ENCODE measurements around the gene MLN. TPM values are rescaled to one million over a fixed set of nuclear protein-coding genes. Genes with fewer than 3 reads are reported as not detected.

MLN gene
- total and polyA plus RNA-seq, 2 donors (not counting 1 experiment from before 2014, with no cell fraction given): not detected

- peak; percentile 92 for ATAC-seq (ENCODE audit: low read depth)
- TF ChIP-seq CTCF (IDR thresholded peaks at IDR 0.05): no peak
- no peak for TF ChIP-seq EZH2 (IDR thresholded peaks at IDR 0.05; ENCODE audit: borderline replicate concordance, insufficient read depth, low read depth, low read length, poor library complexity, severe bottlenecking)
- peak within 1 kb of the TSS; percentile 93 for H3K9ac ChIP-seq (ENCODE audit: low read length)
- Mint-ChIP-seq H3K4me1 (peaks cover 47% of the 10 kb centered on the region), H3K4me3 (peak within 1 kb of the TSS; percentile 93), H3K9me3 (ENCODE audit: insufficient read depth) (no peaks in the 10 kb centered on the region), H3K27me3 (peaks cover 4% of the 10 kb centered on the region), H3K27ac (peak within 1 kb of the TSS; percentile 97)
- H3K4me1 ChIP-seq (ENCODE audit: control insufficient read depth in 2 of 2, insufficient read depth in 2 of 2, low read length in 2 of 2): peaks cover 34 to 37% of the 10 kb centered on the region in 2 donors
- H3K4me3 ChIP-seq (ENCODE audit: control extremely low read depth in 1 of 5, extremely low read depth in 1 of 5, insufficient read depth in 1 of 5, low read depth in 2 of 5, low read length in 4 of 5): peak within 1 kb of the TSS; percentile 11 to 89 (median 73)
- peak within 1 kb of the TSS; percentile 84 for H2AFZ ChIP-seq (ENCODE audit: insufficient read depth, low read depth, low read length, poor library complexity, severe bottlenecking)
- ChIA-PET POLR2A (interaction anchor here (0.9 kb wide), 1 partner anchor 77 kb away, joined by 4 read pairs; the partner anchor contains the start of gene UQCC2), CTCF (interaction anchor here (1.6 to 5.6 kb wide), 2 partner anchors 9 to 18 kb away, joined by 3 to 48 read pairs; no protein-coding TSS in a partner anchor)
- peaks cover 0 to 14% of the 10 kb centered on the region in 2 experiments for H3K36me3 ChIP-seq (replicated peaks in 1 of 2; ENCODE audit: control extremely low read depth in 1 of 2, control insufficient read depth in 1 of 2, extremely low read depth in 1 of 2, insufficient read depth in 2 of 2, low read length in 1 of 2)
- DNase-seq: peak; percentile 95
- H3K9me3 ChIP-seq (ENCODE audit: control extremely low read depth in 1 of 3, control insufficient read depth in 2 of 3, insufficient read depth in 1 of 3, low read length in 2 of 3): no peaks in the 10 kb centered on the region
- H3K27ac ChIP-seq (ENCODE audit: low read length in 2 of 2): peak within 1 kb of the TSS; percentile 78 to 89
- peaks cover 43% of the 10 kb centered on the region for H3K79me2 ChIP-seq (ENCODE audit: control insufficient read depth, insufficient read depth, low read length)
- WGBS (ENCODE audit: insufficient coverage): 3% methylated on average over 78 of the region's 86 CpGs
- intact Hi-C loops (cut with micrococcal nuclease): loop anchor here (1.0 to 5.0 kb wide), 5 partner anchors 18 to 458 kb away; partner anchors contain the start of genes CUTA, KIFC1, SMIM29 and UQCC2
- peak within 1 kb of the TSS; percentile 84 for H3K4me2 ChIP-seq (replicated peaks; ENCODE audit: low read depth, low read length, poor library complexity, severe bottlenecking)
- peaks cover 40% of the 10 kb centered on the region for H4K20me1 ChIP-seq (ENCODE audit: control insufficient read depth, insufficient read depth, low read length, poor library complexity, severe bottlenecking)
- peaks cover 0 to 5% (median 0%) of the 10 kb centered on the region in 4 experiments for H3K27me3 ChIP-seq (replicated peaks in 1 of 4; ENCODE audit: control extremely low read depth in 1 of 4, control insufficient read depth in 3 of 4, insufficient read depth in 4 of 4, low read length in 3 of 4)
Measured at GRCh38 chr6:33788694-33789549, 14.9 kb downstream of the MLN start, which contains the start of gene LEMD2. Gene LEMD2, minus strand, starts transcription at chr6:33789130. Its CDS starts 14 bp downstream, at chr6:33789116.

Measured in B cell (primary cell).